NCI-H2107 treated with DMSO at 0.1 percent for 48 hours (cell line): ENCODE data around the gene CCDC57.

Experiments
- DNase-seq: peaks from one replicate; lab custom pipeline; 2025; ENCODE audit not compliant: unreplicated experiment; lab: John Stamatoyannopoulos, UW

CCDC57 gene

DNA sequence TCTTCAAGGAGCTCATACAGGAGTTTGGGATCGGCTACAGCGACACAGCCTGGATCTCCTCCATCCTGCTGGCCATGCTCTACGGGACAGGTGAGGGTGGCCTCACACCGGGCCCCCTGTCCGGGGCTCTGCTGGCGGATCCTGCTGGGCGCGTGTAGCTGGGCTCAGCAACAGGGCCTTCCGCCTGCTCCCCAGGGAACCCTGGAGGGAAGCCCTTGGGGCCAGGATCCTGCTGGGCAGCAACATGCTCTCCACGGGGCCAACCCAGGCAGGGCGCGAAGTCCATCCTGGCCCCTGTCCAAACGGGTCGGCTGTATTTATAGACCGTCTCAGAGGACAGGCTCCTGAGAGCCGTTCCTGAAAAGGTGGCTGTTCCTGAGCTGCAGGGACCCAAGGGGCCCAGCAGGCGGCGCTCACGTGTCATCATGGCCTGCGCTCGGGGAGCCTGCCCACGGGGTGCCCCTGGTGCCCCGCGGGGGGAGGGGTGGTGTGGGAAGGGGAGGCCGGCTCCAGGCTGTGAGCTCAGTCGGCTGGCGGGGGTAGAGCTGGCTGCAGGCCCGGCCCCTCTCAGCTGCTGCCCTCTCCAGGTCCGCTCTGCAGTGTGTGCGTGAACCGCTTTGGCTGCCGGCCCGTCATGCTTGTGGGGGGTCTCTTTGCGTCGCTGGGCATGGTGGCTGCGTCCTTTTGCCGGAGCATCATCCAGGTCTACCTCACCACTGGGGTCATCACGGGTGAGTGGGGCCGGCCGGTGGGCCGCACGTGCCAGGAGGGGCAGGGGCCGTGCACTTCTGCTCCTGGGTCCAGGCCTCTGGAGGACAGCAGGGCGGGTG is 23.7 kb upstream of the CCDC57 start:
- DNase-seq = peak; percentile 58

DNA sequence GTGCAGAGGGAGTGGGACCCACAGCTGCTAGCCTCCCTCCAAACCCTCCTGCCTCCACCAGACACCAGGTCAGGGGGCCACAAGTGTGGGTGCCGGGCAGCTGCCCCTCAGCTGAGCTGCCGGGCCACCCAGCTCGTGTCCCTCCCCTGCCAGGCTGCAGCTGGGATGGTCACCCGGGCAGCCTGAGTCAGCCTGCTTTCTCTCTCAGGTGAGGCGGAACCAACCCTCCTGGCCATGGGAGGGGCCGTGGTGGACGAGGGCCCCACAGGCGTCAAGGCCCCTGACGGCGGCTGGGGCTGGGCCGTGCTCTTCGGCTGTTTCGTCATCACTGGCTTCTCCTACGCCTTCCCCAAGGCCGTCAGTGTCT is 23.1 kb upstream of the CCDC57 start:
- no peak for DNase-seq

DNA sequence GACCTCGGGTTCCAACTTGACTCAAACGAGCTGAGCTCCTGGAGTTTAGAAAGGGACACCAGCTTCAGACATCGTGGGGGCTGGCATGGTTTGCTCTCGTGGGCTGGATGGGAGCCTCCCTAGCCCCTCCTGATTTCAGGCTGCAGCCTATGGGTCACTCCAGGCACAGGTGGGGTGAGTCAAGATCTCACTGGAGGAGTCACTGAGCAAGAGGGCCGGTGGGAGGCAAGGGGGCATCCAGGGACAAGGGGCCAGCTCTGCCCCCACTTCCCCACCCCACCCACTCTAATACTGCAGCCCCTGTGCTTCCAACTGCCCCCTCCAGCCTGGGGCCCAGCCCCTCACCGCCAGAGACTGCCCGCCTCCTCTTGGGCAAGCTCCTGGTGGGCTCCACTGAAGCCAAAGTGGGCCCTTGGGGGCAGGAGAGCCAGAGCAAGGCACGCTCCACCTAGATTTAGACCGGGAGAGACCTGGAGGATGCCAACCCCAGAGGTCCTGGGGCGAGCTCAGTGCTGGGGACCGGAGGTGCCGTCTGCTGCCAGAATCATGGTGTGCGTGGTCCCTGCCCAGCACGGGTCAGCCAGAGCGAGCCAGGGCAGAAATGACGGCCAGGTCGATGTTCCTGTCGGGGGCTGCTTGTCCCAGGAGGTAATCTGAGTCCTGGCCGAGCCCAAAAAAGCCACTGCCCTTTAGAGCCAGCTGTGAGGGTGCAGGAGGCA is 22.6 kb upstream of the CCDC57 start:
- DNase-seq = no peak

DNA sequence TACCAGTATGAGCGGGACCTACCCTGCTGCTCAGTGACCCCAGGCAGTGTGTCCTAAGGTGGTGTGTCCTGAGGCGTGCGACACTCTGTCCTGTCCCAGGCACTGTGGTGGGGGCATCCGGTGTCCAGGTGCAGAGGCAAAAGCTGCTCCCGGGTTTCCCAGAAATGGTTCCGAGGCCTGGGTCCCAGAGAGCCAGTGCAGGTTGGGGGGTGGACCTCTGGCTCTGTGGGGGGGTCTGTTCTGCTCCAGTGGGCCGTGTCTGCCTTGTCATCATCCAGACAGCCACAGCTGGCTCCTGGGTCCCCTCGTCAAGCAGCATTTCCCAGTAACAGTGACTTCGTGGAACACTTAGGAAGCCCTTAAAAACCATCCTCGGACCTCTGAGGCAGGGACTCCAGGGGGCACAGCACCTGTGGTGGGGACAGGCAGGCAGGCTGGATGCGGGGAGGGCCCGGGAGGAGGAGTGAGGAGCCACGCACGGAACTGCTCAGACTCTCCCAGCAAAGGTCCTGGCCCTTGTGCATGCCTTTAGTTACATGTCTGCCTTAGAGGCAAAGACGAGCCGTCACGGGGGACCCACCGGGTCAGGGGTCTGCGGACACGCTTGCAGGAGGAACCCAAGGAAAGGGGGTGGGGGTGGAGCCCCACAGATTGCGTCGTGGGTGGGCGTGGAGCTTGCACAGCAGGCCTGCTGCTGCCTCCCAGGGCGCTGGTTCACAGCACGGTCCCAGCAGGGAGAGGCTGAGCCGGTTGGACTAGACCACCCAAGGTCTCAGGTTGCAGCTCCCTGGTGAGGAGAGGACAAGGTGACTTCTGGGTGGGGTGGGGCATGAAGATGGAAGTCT is 21.8 kb upstream of the CCDC57 start:
- DNase-seq = no peak

DNA sequence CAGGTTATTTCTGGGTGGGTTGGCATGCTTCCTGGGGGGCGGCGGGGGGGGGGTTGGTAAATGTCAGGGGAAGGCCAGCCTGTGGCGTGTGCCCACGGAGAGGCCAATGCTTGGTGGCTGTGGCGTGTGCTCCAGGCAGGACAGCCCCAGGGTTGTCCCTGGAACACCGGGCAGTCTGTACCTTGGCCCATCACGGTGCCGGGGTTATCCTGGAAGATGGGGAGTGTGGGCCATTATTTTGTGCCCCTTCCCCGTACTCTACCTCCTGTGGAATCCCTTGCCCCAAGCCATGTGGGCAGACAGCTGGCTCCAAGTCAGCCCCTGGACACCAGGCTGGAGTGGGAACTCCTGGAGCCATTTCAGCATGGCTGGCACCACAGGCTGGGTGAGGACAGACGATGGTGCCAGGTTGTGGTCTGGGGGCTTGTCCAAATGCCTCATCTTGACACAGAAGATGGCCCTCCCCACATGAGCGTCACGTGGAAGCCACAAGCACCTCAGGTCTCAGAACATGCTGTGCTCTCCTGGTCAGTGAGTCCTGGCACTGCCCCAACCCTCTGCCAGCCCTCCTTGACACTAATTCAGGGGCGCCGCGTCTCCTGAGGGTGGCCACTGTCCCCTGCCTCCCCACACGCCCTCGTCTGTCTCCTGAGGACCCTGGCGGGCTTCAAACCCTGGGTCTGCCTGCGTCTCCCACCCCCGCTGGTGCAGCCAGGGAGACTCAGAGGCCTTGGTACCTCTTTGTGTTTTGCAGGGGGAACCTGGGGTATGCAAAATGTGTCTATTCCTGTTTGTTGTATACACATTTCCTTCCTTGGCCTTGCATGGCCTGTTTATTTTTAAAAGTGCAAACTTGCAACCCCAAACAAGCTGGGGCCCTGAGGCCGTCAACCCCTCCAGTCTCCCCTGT is 20.5 kb upstream of the CCDC57 start:
- DNase-seq = no peak

DNA sequence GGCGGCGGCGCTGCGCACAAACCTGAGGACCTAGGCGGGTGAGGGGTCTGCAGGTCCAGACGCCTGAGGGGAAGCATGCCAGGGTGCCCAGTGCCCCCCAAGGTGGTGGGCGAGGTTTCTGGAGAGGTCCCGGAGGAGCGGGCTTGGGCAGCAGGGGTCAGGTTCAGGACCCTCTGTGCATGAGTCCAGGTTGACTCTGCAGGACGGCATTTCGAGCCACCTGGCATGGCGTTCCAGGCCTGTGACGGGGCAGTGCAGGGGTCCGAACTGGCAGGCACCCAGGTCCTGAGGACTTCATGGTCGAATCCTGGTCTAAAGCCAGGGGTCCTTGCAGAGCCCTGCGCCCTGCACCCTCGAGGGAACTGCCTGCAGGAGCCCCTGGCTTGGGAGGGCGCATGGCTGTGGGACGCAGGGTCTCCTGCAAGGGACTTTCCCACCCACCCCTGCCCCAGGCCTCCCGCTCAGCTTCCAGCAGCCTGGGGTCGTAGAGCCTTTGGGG is 19.7 kb upstream of the CCDC57 start:
- no peak for DNase-seq

DNA sequence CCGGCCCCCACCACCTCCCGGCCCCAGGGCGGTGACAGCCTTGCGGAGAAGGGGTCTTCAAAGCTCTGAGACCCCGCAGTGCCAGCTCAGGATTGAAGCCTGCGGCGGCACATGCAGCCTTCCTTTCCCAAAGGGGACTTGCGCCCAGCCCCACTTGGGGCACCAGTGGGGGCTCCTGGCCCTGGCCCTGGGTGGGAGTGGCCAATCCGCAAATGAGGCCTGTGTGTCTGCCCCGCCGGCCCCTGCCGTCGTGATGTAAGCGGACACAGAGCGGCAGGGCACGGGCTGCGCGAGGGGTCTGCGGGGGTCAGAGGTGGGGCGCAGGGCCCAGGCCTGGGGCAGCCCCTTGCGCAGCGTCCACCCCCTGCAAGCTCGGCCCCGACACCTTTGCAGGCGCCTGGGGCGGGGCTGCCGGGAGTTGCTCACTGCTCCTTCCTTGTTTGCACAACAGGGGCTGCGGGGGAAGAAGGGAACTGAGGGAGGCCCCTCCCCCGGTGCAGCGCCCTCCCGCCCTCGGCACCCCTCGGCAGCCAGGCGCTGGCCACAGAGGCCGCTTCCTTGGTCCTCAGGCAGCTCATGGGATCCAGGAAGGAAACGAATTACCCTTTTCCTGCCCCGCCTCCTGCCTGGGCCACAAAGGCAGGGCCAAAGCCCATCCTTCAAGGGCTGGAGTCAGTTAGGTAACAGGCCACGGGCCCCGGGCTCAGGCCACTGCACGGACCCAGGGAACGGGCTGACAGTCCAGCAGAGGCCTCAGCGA is 19.1 kb upstream of the CCDC57 start:
- DNase-seq = no peak

DNA sequence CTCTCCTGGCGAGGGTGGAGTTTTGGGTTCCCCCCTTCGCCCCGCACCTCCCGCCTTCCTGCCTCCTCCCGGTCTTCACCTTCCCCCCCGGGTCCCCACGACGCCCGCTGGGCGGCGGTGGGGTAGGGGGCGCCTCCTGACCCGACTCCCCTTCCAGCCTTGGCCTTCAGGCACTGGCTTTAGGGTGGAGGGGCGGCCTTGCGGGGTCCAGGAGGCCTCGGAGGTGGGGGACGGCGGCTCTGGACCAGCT is 18.6 kb upstream of the CCDC57 start:
- no peak for DNase-seq

DNA sequence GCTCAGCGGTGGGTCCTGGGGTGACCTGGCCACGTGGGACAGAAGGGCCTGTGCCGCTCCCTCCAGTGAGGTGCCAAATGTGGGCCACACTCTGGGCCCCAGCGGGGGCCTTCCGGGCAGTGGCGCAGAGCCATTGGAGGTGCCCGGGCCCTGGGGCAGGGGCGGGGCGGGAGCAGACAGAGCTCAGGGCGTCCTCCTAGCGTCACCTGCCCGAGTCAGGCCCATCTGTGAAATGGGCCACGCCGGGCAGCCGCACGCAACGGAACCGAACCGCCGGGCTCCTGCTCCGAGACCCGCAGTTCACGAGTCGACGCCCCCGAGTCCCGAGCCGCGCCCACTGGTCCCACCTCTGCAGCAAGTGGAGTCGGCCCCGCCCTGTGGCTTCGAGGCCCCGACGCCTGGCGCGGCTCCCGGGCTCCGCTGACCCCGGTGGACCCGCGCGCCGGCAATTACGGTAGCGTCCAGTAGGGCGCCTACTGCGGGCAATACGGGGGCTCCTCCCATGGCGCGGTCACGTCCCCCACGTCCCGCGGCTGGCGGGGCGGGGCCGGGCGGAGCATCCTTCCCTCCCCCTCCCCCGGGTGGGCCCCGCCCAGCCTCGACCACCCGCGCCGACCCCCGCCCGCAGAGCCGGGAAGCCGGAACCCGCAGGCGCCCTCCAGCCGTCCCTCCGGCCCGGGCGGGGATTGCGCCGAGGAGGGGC is 18.1 kb upstream of the CCDC57 start:
- DNase-seq = no peak

DNA sequence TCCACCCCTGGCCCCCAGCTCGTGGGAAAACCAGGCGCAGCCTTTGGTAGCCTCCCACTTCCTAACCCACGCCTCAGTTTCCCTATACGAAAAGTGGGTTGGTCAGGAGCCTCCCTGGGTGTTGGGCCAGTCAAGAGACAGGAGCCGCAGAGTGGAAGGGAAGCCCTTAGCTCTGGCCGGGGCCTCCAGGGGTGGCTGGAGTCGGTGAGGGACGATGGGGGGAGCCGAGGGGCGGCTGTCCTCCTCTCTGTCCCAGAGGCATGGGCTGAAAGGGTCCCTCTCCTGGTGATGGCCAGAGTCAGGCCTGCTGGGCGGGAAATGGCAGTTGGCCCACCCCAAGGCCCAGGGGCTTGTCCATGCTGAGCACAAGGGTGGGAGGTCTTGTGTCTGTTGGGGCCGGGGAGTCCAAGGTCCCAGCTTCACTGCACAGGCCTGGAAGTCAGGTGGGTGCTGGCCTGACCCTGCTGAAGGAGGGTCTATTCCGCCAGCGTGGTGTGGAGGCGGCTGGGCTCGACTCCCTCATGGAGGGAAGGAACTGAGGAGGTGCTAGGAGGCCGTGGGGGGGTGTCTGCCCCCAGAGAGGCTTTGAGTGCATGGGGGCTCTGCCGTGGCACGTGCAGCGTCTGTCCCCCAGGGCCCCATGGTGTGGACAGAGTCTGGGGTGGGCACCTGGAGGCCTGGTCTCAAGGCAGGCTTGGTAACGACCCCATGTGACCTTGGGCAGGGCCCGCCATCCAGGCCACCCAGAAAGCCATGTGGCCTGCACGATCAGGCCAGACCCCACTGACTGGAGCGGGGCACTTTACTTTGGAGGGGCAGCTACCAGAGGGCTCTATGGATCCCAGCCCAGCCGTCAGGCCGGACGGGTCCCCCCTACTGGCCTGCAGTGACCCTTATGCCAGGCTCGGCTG is 17.3 kb upstream of the CCDC57 start:
- no peak for DNase-seq

DNA sequence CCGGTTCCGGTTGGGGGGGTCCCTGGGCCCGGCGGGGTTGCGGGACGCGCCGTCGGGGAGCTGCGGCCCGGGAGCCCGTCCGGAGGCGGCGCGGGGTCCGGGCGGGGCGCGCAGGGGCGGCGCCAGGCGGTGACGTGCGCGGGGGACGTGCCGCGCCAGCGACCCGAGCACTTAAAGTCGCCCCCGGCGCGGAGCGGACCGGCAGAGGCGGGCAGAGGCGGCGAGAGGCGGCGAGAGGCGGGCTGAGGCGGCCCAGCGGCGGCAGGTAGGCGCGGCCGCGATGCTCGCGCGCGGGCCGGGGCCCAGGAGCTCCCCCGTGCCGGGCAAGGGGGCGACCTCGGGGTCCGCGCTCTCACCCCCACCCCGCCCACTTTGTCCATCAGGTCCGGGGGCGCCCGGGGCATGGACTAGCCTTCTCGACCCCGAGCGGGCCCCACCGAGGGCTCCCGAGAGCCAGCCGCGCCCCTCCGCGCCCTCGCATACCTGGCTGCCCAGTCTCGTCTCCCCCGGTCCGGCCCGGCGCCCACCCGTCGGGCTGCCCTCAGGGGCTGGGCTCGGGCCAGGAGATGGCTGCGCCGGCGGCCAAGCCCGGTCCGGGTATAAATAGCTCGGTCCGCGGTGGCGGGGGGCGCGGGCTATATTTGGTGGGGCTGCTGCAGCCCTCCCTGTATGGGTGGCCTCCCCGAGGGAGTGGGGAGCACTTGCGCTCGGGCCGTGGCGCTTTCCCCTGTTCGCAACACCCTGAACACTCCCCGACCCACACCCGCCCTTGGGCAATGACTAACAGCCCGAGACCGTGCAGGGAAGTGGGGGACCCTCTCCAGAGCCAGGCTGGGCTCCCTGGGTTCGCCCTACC is 16.4 kb upstream of the CCDC57 start, which contains the start of gene SLC16A3:
Gene SLC16A3 (plus strand): TSS at position 201 of the 856 bp plus-strand sequence. CDS start 6,967 bp downstream, outside the sequence.
- DNase-seq = no peak

DNA sequence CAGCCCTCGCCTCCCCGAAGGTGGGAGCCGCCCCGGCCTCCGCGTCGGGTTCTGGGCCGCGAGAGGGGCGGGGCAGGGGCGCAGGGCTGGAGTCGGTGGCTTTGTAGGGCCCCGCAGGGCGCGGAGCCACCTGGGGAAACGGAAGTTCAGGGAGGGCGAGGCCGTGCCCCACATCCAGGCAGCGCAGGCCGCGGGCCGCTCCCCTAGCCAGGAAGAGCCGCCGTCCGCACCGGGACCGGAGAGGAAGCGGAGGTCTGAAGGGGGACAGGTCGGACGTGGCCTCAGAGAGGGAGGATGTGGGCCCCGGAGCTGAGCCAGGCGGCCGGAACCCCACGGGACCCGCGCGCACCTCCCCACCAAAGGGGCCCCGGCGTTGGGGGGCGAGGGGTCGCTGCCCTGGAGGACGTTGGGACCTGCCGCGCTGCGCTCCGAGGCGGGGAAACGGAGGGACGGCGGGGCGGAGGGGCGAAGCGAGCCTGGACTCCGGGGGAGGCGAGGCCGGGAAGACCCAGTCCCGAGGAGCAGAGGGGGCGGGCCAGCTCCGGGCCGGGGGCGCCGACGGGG is 15.7 kb upstream of the CCDC57 start:
- no peak for DNase-seq

DNA sequence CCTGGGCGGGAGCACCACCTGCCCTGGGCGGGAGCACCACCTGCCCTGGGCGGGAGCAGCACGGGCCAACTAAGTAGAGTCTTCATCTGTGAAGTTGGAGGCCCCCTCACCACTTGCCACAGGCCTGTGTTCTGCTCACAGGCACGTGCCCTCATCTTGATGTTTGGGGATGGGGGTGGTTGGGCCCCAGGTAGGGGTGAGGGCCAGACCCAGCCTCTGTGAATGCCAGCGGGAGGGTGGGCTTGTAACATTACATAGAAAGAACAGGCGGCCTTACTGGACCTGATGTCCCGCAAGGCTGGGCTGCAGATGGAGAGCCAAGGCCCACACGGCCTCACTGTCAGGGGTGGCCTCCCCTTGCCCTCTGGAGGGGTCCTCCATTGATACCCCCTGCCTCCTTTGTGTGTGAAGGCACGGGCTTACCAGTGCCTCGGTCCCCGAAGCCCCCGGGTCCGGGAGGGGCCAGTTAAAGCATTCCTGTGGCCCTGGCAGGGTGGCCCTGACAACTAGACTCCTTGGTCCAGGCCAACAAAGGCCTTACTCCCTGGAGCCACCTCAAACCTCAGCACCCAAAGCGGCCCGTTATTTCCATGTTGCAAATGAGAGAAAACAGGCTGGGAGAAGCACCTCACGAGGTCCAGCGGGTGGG is 15.1 kb upstream of the CCDC57 start:
- DNase-seq = no peak

DNA sequence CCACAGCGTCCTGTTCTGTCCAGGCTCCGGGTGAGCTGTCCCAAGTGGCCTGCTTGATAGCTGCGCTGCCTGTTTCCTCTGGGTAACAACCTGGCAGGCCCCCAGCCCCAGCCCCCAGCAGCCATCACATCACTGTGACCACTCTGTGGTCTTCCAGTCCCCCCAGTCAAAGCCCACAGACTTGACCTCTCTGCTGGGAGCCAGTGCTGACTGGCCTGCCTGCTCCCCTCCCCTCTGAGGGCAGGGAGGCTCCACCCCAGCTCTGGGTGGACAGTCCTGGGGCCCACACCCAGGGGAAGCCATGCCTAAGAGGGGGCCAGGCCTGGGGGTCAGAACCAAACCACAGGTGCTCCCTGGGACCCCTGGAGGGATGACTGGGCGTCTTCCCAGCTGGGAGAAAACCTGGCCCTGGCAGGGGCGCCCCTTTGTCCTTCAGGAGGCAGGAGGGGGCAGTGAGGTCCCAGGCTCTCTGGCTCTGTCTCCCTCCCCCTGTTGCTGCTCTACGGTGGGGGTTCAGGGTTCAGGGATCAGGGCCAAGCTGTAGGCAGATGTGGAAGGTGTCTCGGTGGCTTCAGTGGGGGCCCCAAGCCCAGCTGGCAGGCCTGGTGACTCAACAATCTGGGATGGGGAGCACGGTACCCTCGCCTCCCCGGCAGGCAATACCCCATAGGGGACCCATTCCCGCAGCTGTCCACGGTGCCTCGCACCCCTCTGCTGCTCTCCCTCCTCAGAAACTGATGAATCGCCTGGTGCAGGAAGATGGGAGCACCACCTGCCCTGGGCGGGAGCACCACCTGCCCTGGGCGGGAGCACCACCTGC is 14.4 kb upstream of the CCDC57 start:
- no peak for DNase-seq

DNA sequence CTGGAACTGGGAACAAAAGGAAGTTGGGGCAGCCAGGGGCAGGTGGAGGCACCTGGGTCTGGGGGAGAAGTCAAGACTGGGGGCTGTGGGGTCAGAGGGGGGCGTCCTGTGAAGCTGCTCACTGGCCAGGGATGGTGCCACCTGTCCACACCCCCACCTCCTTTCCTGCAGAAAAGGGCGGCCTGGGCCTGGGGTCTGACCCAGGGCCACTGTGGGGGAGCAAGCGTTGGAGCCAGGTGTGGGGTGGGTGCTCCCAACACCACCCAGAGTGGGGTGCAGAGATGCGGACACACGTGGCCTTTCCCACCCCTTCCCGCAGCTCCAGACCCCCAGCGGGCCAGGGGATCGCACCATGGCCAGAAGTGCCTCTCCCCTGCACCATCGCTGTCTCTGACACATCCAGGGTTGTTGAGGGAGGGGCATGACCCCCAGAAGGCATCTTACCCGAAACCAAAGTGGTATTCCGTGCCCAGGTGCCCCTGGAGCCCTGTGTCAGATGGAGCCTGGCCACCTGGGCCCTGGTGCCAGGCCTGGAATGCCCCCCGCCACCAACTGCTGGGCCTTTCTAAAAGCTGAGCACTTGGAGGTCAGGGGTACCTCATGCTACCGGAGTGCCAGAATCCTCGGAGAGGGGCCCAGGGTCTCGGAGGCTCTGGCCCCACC is 13.6 kb upstream of the CCDC57 start:
- no peak for DNase-seq
